Cardiac fibroblast (primary cell): ENCODE measurements around the gene NDUFAF5.
"Not testable (repeated sequence)": the region's sequence is repeated elsewhere in the genome, so short reads cannot be mapped to it uniquely, and the experiment has no call there.

Experiments used
- DNase-seq, 2 donors: peaks; one replicate each; pipeline versions ENCODE4 v3.0.0 to v3.0.0-alpha.2; 2010; ENCODE audit warnings: low read depth in 2 of 2
- H3K4me3 ChIP-seq, 2 donors: replicated peaks in 1 of 2; 1 replicate in 1 of 2; 2 replicates in 1 of 2; pipeline ENCODE4 v1.5.1; 2011; ENCODE audit warnings: low read depth in 2 of 2, low read length in 2 of 2, mild to moderate bottlenecking in 2 of 2, moderate library complexity in 1 of 2
- CTCF ChIP-seq: IDR thresholded peaks from one replicate; pipeline ENCODE4 v1.5.1; 2011; ENCODE audit warnings: low read depth, mild to moderate bottlenecking, low read length, inconsistent platforms

The NDUFAF5 gene

GRCh38 chr20:13744352-13744751, 40.5 kb upstream of the NDUFAF5 start:
- TF ChIP-seq CTCF = no peak
- DNase-seq = peak in 1 of 2 donors; percentile 27
- no peak overlapping the region for H3K4me3 ChIP-seq

- no peak overlapping the region for H3K4me3 ChIP-seq
- no peak for DNase-seq
- TF ChIP-seq CTCF = no peak
Measured at GRCh38 chr20:13745784-13746183, 39.0 kb upstream of the NDUFAF5 start.

- DNase-seq = no peak
- no peak for TF ChIP-seq CTCF
- H3K4me3 ChIP-seq = no peak overlapping the region
Measured at GRCh38 chr20:13749811-13750210, 35.0 kb upstream of the NDUFAF5 start.

GRCh38 chr20:13753436-13754036, 31.3 kb upstream of the NDUFAF5 start:
- H3K4me3 ChIP-seq = no peak overlapping the region
- no peak for TF ChIP-seq CTCF
- DNase-seq = no peak

GRCh38 chr20:13755809-13756208, 29.0 kb upstream of the NDUFAF5 start:
- H3K4me3 ChIP-seq = no peak overlapping the region
- TF ChIP-seq CTCF = no peak
- peak in 1 of 2 donors; percentile 31 for DNase-seq

GRCh38 chr20:13756551-13756950, 28.3 kb upstream of the NDUFAF5 start:
- no peak for DNase-seq
- no peak overlapping the region for H3K4me3 ChIP-seq
- no peak for TF ChIP-seq CTCF

- TF ChIP-seq CTCF = no peak
- no peak overlapping the region for H3K4me3 ChIP-seq
- DNase-seq = no peak
Measured at GRCh38 chr20:13758884-13759283, 25.9 kb upstream of the NDUFAF5 start.

- not testable (repeated sequence) for DNase-seq, H3K4me3 ChIP-seq
Measured at GRCh38 chr20:13760451-13760946, 24.3 kb upstream of the NDUFAF5 start.
